Fibroblast of lung (primary cell): ENCODE measurements around the gene CDH12. TPM values are rescaled to one million over a fixed set of nuclear protein-coding genes. Genes with fewer than 3 reads are reported as not detected.

ENCODE experiments used
- DNase-seq, 2 donors: peaks; one replicate each; pipeline versions ENCODE4 v3.0.0 to v3.0.0-alpha.2; 2010; ENCODE audit warnings: low read depth in 2 of 2
- H2AFZ ChIP-seq: 2 replicates; pipeline ENCODE4 v1.5.1; 2012; ENCODE audit warnings: low read length, control low read depth, inconsistent platforms
- H3K27ac ChIP-seq: 2 replicates; pipeline ENCODE4 v1.5.1; 2011; ENCODE audit warnings: low read length, control low read depth; ENCODE audit not compliant: insufficient read depth
- H3K27me3 ChIP-seq: 2 replicates; pipeline ENCODE4 v1.5.1; 2011; ENCODE audit warnings: mild to moderate bottlenecking, low read length; ENCODE audit not compliant: control insufficient read depth, insufficient read depth
- H3K36me3 ChIP-seq: 2 replicates; pipeline ENCODE4 v1.5.1; 2011; ENCODE audit warnings: low read length; ENCODE audit not compliant: control insufficient read depth, insufficient read depth
- H3K4me1 ChIP-seq: 2 replicates; pipeline ENCODE4 v1.5.1; 2011; ENCODE audit warnings: low read length; ENCODE audit not compliant: control insufficient read depth, insufficient read depth; ENCODE audit errors: extremely low read depth
- H3K4me2 ChIP-seq: 2 replicates; pipeline ENCODE4 v1.5.1; 2011; ENCODE audit warnings: low read length, control low read depth; ENCODE audit not compliant: insufficient read depth; ENCODE audit errors: extremely low read depth
- H3K4me3 ChIP-seq, 4 experiments: fragments of 200-600 bp in 1 of 4; sonication (generic) in 1 of 4; replicated peaks in 1 of 4; 2 replicates each; pipeline ENCODE4 v1.5.1; 2011 to 2016; ENCODE audit warnings: low read length in 4 of 4, low read depth in 3 of 4, mild to moderate bottlenecking in 3 of 4, control low read depth in 2 of 4, inconsistent platforms in 1 of 4, mixed read lengths in 1 of 4; ENCODE audit not compliant: insufficient read depth in 1 of 4; ENCODE audit errors: control extremely low read depth in 1 of 4
- H3K79me2 ChIP-seq: 2 replicates; pipeline ENCODE4 v1.5.1; 2012; ENCODE audit warnings: mild to moderate bottlenecking, low read length, inconsistent platforms; ENCODE audit not compliant: control insufficient read depth, insufficient read depth
- H3K9ac ChIP-seq: 2 replicates; pipeline ENCODE4 v1.5.1; 2011; ENCODE audit warnings: mild to moderate bottlenecking, low read length, control low read depth; ENCODE audit not compliant: insufficient read depth
- H3K9me3 ChIP-seq: 2 replicates; pipeline ENCODE4 v1.5.1; 2012; ENCODE audit warnings: low read depth, low read length; ENCODE audit not compliant: control insufficient read depth, insufficient read depth
- H4K20me1 ChIP-seq: 2 replicates; pipeline ENCODE4 v1.5.1; 2011; ENCODE audit warnings: low read length; ENCODE audit not compliant: control insufficient read depth, insufficient read depth; ENCODE audit errors: extremely low read depth
- EZH2 ChIP-seq: IDR thresholded peaks from 2 replicates; pipeline ENCODE4 v1.5.1; 2012; ENCODE audit warnings: low read length, control low read depth, mild to moderate bottlenecking; ENCODE audit errors: missing control alignments
- polyA plus RNA-seq, 2 donors: library from polyadenylated mRNA; depleted of rRNA in 1 of 2; stranded (reverse) in 1 of 2; unstranded in 1 of 2; fragments of >200 nt; gene quantifications; 2 replicates each; pipeline ENCODE4 v1.2.1, GENCODE V29; 2011 to 2012; ENCODE audit warnings: missing spikeins in 1 of 2
- total RNA-seq: library from RNA; depleted of rRNA; stranded (reverse); fragments of >200 nt; gene quantifications from 2 replicates; pipeline ENCODE4 v1.2.1, GENCODE V29; 2014
- TF ChIP-seq, protein P1 (sequence below), 2 donors: IDR thresholded peaks in 1 of 2; conservative IDR thresholded peaks in 1 of 2; 1 replicate in 1 of 2; 2 replicates in 1 of 2; pipeline ENCODE4 v1.5.1; 2011 to 2012; ENCODE audit warnings: low read length in 2 of 2, control low read depth in 1 of 2, inconsistent platforms in 1 of 2, low read depth in 1 of 2, mild to moderate bottlenecking in 1 of 2

Gene CDH12
- total and polyA plus RNA-seq, 2 donors (not counting 1 experiment from before 2014, with no cell fraction given) = 0.02 TPM; not detected in 1

DNA sequence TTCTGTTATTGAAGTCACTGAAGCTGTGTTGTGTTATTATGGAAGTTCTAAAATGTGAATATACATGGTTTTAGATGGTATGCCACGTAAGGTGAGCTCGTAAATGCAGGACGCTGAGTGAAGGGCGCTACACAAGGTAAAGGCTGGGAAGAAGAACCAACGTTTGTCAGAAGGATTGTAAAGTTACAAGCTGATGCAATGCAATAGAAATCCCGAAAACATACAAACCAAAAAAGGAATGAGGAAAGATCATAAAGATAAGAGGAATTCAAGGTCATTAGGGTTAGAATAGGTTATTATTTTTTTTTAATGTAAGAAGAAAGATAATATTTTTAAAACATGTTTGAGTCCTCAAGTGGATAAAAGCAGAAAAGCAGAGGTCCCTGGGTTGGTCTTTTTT is 538.6 kb downstream of the CDH12 start:
- no peak for DNase-seq
- Histone ChIP-seq H4K20me1 (no peaks in the 10 kb centered on the region), H3K4me3 (no peak overlapping the region), H3K27me3 (no peaks in the 10 kb centered on the region), H3K9me3 (no peaks in the 10 kb centered on the region), H3K27ac (no peak overlapping the region), H3K4me2 (no peak overlapping the region), H3K4me1 (no peaks in the 10 kb centered on the region), H3K9ac (no peak overlapping the region), H2AFZ (no peak overlapping the region), H3K36me3 (no peaks in the 10 kb centered on the region), H3K79me2 (no peaks in the 10 kb centered on the region)
- TF ChIP-seq, protein P1, sequence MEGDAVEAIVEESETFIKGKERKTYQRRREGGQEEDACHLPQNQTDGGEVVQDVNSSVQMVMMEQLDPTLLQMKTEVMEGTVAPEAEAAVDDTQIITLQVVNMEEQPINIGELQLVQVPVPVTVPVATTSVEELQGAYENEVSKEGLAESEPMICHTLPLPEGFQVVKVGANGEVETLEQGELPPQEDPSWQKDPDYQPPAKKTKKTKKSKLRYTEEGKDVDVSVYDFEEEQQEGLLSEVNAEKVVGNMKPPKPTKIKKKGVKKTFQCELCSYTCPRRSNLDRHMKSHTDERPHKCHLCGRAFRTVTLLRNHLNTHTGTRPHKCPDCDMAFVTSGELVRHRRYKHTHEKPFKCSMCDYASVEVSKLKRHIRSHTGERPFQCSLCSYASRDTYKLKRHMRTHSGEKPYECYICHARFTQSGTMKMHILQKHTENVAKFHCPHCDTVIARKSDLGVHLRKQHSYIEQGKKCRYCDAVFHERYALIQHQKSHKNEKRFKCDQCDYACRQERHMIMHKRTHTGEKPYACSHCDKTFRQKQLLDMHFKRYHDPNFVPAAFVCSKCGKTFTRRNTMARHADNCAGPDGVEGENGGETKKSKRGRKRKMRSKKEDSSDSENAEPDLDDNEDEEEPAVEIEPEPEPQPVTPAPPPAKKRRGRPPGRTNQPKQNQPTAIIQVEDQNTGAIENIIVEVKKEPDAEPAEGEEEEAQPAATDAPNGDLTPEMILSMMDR (conservative IDR thresholded peaks at IDR 0.05 in 1 of 2, IDR thresholded peaks at IDR 0.05 in 1 of 2; ENCODE audit: low read depth in 1 of 2, low read length in 2 of 2) = no peak
- TF ChIP-seq EZH2 = no peak

DNA sequence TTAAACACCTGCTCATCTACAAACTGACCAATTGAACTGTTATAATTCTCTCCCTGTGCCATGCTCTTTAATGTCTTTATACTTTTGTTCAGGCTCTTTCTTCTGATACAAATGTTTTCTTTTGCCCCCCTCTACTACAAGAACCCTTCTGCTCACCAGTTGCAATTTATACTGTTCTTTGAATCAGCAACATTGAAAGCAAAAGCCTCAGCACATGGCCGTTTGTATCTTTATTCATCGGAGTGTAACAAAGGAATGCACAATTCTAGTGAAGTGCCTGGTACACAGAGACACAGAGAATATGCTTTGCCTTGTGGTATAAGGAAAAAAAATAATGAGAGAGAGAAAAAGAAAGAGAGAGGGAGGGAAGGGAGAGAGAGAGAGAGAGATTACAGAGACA is 547.1 kb downstream of the CDH12 start:
- no peak for DNase-seq
- H2AFZ ChIP-seq = no peak overlapping the region
- no peak overlapping the region for H3K4me2 ChIP-seq

GRCh38 chr5:22295832-22296231 is 557.3 kb downstream of the CDH12 start:
- Histone ChIP-seq H3K27me3 (no peaks in the 10 kb centered on the region), H3K79me2 (no peaks in the 10 kb centered on the region), H4K20me1 (no peaks in the 10 kb centered on the region), H3K9me3 (no peaks in the 10 kb centered on the region), H3K4me2 (no peak overlapping the region), H3K9ac (no peak overlapping the region), H3K27ac (no peak overlapping the region), H3K4me3 (no peak overlapping the region), H3K4me1 (no peaks in the 10 kb centered on the region), H3K36me3 (no peaks in the 10 kb centered on the region), H2AFZ (no peak overlapping the region)
- no peak for DNase-seq
- no peak for TF ChIP-seq EZH2
- TF ChIP-seq, protein P1 (conservative IDR thresholded peaks at IDR 0.05 in 1 of 2, IDR thresholded peaks at IDR 0.05 in 1 of 2; ENCODE audit: low read depth in 1 of 2, low read length in 2 of 2) = no peak

More for the DNA sequence above, 547.1 kb downstream of the CDH12 start:
- Histone ChIP-seq H3K36me3 (no peaks in the 10 kb centered on the region), H3K4me3 (no peak overlapping the region), H3K4me1 (no peaks in the 10 kb centered on the region), H3K9me3 (no peaks in the 10 kb centered on the region), H3K9ac (no peak overlapping the region), H3K79me2 (no peaks in the 10 kb centered on the region), H3K27me3 (no peaks in the 10 kb centered on the region), H4K20me1 (no peaks in the 10 kb centered on the region), H3K27ac (no peak overlapping the region)
- TF ChIP-seq EZH2 = no peak
- TF ChIP-seq, protein P1 (conservative IDR thresholded peaks at IDR 0.05 in 1 of 2, IDR thresholded peaks at IDR 0.05 in 1 of 2; ENCODE audit: low read depth in 1 of 2, low read length in 2 of 2) = no peak
